GM12891 (cell line): ENCODE data around the gene L2HGDH.

Experiments
- DNase-seq: peaks from one replicate; pipeline ENCODE4 v3.0.0; 2011; ENCODE audit warnings: low spot score; ENCODE audit not compliant: insufficient read length
- FAIRE-seq: peaks from 2 replicates; lab custom pipeline; 2011; peaks lifted over from hg19 to GRCh38; lab: Jason Lieb, UNC
- PAX5 ChIP-seq: IDR thresholded peaks from 2 replicates; pipeline ENCODE4 v1.6.1; 2011; ENCODE audit warnings: low read length, moderate library complexity, mild to moderate bottlenecking; ENCODE audit not compliant: insufficient read depth, severe bottlenecking
- POLR2A ChIP-seq: IDR thresholded peaks from 2 replicates; pipeline ENCODE4 v1.6.1; 2011; ENCODE audit warnings: low read depth, low read length, control low read depth
- POLR2AphosphoS5 ChIP-seq: IDR thresholded peaks from 2 replicates; pipeline ENCODE4 v1.6.1; 2011; ENCODE audit warnings: low read depth, low read length, control low read depth
- POU2F2 ChIP-seq: IDR thresholded peaks from 2 replicates; pipeline ENCODE4 v1.6.1; 2011; ENCODE audit warnings: low read depth, mild to moderate bottlenecking, control low read depth, low read length, moderate library complexity
- SPI1 ChIP-seq: IDR thresholded peaks from 2 replicates; pipeline ENCODE4 v1.6.1; 2011; ENCODE audit warnings: low read depth, low read length, control low read depth
- TAF1 ChIP-seq: IDR thresholded peaks from 2 replicates; pipeline ENCODE4 v1.6.1; 2011; ENCODE audit warnings: low read depth, low read length, control low read depth

L2HGDH gene

GRCh38 chr14:50342221-50343078, 30.4 kb upstream of the L2HGDH start:
- TF ChIP-seq PAX5, result no peak
- no peak for TF ChIP-seq POU2F2
- TF ChIP-seq TAF1, result no peak
- TF ChIP-seq POLR2A, result no peak
- no peak for TF ChIP-seq POLR2AphosphoS5
- no peak for TF ChIP-seq SPI1
- DNase-seq (peak; percentile 54), FAIRE-seq (peak; percentile 80)

GRCh38 chr14:50340963-50341362, 28.9 kb upstream of the L2HGDH start:
- no peak for DNase-seq
- FAIRE-seq, result no peak
- TF ChIP-seq TAF1 (no peak), POU2F2 (no peak), POLR2A (no peak), POLR2AphosphoS5 (no peak), PAX5 (no peak), SPI1 (no peak)

- no peak for FAIRE-seq
- TF ChIP-seq SPI1 (no peak), TAF1 (no peak), POLR2AphosphoS5 (no peak), POU2F2 (no peak), PAX5 (no peak)
- no peak for DNase-seq
Measured at GRCh38 chr14:50340045-50340444, 28.0 kb upstream of the L2HGDH start.

- no peak for FAIRE-seq
- no peak for DNase-seq
- TF ChIP-seq PAX5 (no peak), TAF1 (no peak), SPI1 (no peak), POU2F2 (no peak), POLR2AphosphoS5 (no peak), POLR2A (no peak)
Measured at GRCh38 chr14:50339178-50339804, 27.3 kb upstream of the L2HGDH start.

DNA sequence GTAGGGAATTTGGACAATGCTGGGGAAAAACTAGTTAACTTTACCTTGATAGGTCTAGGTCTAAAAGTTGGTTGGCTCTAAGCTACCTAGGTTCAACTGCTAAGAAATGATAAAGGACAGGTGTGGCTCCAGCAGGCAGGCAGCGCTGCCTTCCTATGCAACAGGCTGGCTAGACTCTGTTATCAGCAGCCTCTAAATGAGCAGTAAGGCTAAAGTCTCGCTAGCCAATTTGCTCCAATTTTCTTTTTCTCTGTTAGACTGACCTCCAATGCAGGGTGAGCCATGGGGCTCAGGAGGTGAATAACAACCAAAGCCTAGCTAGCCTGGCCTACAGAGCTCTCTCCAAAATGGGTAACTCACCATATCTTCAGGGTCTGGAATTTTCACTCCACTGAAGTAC, 26.6 kb upstream of the L2HGDH start:
- FAIRE-seq (no peak), DNase-seq (no peak)
- no peak for TF ChIP-seq TAF1
- no peak for TF ChIP-seq POLR2AphosphoS5
- TF ChIP-seq SPI1, result no peak
- TF ChIP-seq PAX5, result no peak
- no peak for TF ChIP-seq POLR2A
- TF ChIP-seq POU2F2, result no peak

- FAIRE-seq, result peak; percentile 41
Measured at GRCh38 chr14:50335989-50336824, 24.2 kb upstream of the L2HGDH start.

DNA sequence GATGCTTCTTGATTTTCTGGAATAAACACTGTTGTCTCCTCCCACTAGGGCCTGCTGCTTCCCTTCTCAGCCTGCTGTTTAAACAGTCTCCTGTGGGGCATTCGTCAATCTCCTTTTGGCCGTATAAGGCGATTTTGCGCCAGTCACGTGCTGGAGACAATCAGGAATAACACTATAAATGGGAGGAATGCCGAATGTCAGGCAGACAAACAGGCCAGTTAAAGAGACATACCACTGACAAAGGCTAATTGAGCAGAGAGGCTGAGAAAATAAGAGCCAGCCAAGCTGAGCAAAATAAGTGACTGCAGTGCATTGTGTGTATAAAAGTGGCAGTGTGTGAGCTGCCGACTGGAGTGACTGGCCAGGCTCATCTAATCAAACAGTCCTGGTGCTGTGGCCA, 23.4 kb upstream of the L2HGDH start:
- no peak for DNase-seq
- TF ChIP-seq POLR2AphosphoS5 (no peak), SPI1 (no peak), TAF1 (no peak), POU2F2 (no peak), POLR2A (no peak), PAX5 (no peak)
- no peak for FAIRE-seq

More at GRCh38 chr14:50335989-50336824, 24.2 kb upstream of the L2HGDH start:
- no peak for DNase-seq
- TF ChIP-seq TAF1 (no peak), PAX5 (no peak), POU2F2 (no peak), POLR2A (no peak), POLR2AphosphoS5 (no peak)

DNA sequence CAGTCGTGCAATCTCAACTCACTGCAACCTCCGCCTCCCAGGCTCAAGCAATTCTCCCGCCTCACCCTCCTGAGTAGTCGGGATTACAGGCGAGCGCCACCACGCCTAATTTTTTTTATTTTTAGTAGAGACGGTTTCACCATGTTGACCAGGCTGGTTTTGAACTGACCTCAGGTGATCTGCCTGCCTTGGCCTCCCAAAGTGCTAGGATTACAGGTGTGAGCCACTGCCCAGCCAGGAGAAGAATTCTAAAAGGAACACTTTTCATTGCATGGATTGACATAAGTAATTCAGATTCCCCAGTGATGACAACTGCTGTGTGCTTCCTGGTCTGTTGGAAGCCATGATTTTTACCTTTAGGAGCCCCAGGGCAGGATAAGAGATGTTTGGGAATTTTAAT, 22.2 kb upstream of the L2HGDH start:
- DNase-seq (no peak), FAIRE-seq (no peak)
- no peak for TF ChIP-seq POU2F2
- TF ChIP-seq PAX5, result no peak
- TF ChIP-seq POLR2A, result no peak
- TF ChIP-seq TAF1, result no peak
- no peak for TF ChIP-seq SPI1
- TF ChIP-seq POLR2AphosphoS5, result no peak
